HG03066 (cell line): ENCODE results near the gene RSPH9.

ENCODE experiments used
- ATAC-seq: cut with Tn5 transposase; IDR thresholded peaks from one replicate; pipeline ENCODE4 v1.9.1; 2021; ENCODE audit warnings: low read depth; ENCODE audit not compliant: unreplicated experiment

The RSPH9 gene

DNA sequence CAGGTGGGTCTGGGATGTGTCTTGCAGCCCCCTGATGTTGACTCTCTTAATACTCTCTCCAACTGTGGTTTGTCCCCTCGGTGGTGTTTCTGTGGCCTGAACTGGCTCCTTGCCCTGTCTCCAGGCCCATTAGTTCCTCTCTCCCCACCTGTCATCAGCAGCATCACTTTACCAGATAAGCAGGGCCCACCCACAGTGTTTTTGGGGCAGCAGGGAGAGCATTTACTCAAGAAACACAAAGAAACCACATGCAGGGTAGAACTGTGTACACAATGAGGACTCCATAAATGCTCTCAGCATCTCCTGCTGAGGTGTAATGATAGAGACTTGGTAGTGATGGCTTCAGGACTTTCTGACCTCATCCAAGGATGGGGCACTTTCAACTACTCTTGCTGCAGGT is 62.9 kb downstream of the RSPH9 start:
- no peak for ATAC-seq

DNA sequence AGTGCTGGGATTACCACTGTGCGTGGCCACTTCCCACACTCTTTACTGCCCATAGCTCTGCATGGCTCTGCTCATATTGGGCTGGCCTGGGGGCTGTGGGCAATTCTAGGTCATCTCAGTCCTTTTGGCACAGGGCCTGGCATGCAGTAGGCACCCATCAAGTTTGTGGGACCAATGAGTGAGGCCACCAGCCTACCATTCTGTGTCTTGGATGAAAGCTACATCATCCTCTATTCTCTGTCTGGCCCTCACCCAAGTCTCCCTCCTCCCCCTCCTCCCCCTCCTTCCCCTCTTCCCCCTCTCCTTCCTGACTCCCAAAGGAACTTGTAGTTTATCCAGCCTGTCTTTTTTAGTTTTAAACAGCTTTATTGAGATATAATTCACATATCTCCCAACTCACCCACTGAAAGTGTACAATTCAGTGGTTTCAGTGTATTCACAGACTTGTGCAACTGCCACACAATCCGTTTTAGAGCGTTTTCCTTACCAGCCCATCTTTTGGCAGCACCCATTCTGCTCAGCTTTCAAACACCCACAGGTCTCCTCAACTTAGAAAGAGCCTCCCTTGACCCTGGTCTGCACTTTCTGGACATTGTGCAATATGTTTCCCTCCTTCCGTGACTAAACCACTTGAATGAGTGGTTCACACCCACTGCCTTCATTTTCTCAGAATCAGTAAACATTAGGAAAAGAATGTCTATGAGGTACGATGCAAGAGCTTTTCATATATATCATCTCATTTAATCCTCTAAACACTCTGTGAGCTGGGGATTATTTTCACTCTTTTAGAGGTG is 64.2 kb downstream of the RSPH9 start:
- ATAC-seq: no peak

DNA sequence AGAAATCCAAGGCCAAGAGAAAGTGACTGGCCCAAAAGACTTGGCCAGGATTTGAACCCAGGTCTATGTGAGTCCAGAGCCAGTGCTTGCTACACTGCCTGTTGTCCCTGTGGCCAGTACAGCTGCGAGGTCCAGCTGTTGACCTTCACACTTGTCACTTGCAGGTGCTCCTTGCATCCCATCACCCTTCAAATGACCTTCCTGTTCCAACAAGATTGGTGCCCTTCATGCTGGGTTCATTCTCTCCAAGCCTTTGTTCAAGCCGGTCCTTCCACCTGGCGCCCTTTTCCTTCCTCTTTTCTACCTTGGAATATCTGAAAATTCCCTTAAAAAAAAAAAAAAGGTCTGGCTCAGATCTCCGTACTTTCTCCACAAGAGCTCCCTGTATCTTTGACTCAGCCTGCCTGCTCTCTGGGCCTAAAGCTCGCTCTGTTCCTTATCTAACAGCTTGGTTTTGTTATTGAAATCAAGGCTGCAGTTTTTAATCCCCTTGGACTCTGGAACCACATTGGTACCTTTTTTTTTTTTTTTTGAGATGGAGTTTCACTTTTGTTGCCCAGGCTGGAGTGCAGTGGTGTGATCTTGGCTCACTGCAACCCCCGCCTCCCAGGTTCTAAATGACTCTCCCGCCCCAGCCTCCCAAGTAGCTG is 64.9 kb downstream of the RSPH9 start:
- no peak for ATAC-seq

DNA sequence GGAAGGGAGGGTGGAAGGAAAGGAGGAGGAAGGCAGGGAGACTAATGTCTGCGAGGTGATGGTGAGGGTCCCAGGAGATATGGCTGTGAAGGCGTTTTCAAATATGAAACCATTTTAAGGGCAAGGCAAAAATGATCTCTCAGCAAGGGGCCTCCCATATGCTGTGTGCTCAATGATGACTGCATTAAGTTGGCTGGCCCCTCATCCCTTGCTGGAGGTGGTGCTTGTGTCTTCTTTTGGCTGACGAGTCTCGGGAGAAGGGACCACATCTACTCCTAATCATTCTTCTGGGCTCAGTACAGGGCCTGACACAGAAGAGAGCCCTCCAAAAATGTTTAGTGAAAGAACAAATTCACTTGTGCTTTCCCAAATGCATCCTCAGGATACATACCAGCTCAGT is 65.7 kb downstream of the RSPH9 start:
- no peak for ATAC-seq

DNA sequence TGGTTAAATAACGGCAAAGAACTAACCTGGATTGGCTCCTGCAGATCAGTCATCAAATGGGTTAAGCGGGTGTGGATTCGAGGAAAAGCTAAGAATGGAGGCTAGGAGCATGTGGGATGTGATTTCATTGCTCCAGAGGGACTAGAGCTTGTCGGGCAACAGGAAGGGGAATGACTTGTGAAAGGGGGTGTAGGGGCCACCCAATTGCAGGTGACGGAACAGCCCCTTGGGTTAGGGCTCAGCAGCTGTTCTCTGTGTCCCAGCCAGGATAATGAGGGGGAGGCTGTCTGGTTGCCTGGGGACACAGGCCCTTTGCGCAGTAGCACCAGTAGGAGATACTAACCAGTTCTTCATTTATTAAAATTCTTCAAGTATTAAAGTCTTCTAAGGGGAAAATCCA is 67.7 kb downstream of the RSPH9 start:
- ATAC-seq: no peak

DNA sequence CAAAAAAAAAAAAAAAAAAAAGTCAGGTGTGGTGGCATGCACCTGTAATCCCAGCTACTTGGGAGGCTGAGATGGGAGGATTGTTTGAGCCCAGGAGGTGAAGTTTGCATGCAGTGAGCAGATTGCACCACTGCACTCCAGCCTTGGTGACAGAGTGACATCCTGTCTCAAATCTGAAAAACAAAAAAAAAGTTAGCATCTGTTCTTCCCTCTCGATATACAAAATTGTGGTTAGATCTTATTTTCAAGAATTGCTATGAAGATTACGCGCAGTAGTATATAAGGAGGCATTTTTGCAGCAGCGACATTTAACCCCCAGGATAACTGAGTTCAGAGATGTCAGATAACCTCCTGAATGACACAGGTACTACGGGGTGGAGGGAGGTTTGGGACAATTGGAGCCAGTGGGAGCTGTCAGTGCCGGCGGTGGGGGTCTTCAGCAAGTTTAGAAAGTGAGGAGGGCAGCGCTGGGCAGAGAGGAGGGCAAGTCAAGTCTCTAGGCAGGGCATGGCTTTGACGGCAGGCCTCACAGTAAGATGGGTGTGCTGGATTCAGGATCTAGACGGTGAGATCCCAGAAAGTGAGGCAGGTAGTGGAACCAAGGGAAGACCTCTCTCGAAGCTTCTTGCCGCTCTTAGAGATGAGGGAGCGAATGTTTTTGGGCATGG is 68.9 kb downstream of the RSPH9 start:
- no peak for ATAC-seq

DNA sequence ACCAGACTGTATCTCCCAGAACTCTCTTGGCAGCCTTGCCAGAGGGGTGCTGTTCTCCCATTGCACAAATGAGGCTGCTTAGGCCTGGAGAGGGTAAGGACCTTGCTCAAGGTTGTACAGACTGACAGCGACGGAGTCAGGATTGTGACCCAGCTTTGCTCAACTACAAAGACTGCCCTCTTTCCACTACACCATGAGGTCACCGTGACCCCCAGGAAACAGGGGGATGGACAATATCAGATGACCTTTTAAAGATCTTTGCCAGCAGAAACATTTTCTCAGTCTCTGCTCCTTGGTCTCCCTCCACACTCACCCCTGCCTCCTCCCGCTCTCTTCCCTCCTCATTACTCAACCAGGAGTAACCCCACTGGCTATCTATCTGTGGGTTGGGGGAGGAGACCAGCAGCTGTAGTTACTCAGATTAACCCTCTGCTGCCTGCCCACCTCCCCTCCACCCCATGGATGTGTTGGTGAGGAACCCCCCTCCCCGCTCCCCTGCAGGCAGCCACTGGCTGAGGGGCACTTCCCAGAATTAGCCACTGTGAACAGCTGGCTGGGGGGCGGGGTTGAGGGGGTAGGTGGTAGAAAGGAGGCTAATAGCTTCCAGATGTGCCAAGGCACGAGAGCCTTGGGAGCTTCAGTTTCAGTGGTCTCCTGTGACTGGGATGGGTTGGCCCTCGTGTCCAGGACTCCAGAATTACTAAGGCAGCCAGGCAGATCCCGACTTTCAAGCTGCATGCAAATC is 69.6 kb downstream of the RSPH9 start:
- peak; percentile 22 for ATAC-seq

DNA sequence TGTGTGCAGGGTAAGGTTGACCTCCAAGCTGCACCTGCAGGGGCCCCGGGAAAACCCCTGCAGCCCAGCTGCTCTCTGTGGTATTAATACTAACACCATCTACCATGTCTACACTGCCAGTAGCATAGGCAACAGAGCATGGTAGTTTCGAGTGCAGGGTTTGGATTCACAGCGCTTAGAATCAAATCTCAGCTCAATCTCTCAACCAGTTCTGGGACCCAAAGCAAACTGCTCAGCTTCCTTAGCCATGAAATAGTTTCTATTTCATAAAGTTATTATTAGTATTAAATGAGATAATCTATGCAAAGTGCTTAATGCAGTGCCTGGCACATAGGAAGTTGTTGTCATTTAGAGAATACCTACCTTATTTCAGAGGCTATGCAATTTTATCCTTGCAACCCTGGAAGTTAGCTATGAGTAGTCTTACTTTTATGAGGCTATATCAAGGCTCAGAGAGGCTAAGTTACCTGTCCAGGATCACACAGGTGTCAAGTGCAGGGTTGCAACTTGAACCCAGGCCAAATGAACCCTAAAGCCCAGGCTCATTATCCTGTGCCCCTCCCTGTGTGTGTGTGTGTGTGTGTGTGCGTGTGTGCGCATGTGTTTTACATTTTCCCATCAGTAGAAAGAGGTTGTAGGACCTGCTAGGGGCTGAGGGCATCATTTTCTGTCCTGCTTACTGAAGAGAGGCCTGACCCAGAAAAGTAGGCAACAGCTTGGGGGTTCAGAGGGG is 70.4 kb downstream of the RSPH9 start:
- ATAC-seq: peak; percentile 85

DNA sequence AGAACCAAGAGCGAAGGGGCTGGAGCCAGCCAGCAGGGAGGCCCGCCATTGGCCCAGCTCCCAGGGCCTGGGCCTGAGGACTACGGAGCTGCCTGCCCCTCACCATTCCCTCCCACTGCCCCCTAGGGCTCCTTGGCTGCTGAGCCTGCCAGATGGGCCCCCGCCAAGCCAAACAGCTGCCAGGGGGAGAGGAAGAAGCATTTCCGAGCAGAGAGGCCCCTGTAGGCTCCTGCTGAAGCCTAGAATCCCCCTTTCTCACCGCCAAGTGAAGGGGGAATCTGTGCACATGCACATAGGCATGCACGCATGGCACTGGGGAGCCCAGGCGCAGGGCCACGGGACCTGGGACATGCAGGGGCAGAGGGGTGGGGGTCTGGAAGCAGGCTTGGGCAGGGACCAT is 71.3 kb downstream of the RSPH9 start:
- no peak for ATAC-seq

DNA sequence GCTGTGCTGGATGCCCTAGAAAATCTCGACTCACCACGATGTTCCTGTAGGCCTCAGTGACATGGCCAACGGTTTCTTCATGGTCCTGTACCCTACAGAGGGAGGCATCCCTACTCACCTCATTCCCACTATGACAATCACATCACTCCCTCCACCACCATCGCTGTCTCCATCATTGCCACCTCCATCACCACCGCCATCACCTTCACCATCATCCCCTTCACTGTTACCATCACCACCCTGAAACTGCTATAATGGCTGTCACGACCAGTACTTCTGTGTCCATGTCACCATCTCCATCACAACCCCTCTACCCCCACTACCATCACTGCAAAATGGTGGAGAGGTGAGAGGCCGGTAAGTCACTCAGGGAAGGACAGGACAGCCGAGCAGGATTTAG is 72.6 kb downstream of the RSPH9 start:
- no peak for ATAC-seq

DNA sequence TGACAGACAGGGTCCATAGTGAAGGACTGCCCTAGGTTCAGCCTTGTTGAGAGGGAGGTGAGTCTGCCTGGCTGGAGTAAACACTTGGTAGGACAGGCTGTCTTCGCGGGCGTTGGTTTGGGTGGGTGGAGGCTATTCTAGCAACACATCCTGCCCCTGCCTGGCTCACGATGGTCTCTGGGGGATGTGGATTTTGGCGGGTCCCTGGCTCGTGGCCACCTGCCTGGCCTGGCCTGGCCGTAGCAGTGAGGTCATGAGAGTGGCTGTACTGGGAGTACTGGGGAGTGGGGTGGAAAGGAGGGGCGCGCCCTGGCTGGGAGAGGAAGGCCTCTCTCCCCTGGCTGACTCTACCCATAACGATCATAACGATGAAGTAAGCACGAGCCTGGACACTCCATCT is 73.0 kb downstream of the RSPH9 start:
- ATAC-seq: no peak

DNA sequence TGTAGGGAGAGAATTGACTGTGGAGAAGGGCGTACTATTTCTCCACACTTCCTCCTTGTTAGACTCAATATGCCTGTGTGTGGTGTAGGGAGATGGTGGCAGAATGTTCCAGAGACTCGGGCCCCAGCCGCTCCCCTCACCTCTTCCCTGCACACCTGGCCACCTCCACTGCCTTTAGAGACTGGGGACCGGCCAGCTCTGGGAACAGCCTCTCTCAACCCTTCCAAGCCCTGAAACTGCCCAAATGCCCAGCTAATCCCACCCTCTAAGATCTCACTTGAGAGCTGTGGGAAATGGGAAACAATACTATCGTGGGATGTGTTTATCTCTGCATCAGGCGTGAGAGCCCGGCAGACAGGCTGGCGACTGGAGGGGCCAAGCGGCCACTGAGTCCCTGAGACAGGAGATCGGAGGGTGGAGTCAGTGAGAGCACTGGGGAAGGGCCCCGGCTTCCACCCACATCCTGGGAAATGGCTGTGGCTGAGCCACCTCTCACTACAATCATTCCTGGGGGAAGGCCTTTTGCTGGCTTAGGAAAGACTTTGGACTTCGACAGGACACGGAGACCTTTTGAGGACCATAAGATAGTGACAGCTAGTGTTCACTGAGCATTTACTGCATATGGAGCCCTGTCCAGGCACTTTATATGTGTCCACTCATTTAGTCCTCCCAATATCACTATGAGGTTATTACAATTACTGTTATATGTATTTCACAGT is 73.7 kb downstream of the RSPH9 start:
- no peak for ATAC-seq

DNA sequence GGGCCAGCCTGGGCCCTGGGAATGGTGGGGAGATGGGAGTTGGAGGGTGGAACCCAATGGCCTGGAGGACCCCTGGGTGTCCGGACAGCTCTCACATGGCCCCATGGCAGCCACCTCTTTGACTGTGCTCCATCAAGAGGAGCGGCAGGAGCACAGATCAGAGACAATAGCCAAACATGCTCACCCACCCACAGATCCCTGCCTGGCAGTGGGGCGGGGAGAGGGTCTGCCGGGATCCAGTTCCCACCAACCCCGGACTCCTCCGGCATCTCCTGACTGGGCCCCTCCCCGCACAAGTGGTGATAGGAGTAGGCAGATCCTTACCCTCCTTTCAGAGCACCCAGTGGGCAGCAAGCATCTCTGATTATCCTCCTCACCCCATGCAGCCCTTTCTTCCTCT is 74.7 kb downstream of the RSPH9 start:
- no peak for ATAC-seq

DNA sequence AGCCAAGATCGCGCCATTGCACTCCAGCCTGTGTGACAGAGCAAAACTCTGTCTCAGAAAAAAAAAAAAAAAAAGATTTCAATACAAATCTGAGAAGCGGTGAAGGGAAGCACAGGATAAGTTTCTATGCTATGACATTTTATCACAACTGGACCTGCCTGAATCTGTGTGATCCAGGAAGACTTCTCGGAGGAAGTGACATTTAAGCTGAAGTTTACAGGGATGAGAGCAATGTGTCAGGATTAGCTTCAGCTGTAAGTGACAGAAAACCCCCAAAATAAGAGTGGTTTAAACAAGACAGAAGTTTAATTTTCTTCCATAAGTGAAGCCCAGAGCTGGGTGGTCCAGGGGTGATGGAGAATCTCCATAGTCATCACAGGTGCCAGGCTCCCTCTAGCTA is 76.2 kb downstream of the RSPH9 start:
- no peak for ATAC-seq
